Measurements from ENCODE around the gene CD44. TPM values are rescaled to one million over a fixed set of nuclear protein-coding genes. Genes with fewer than 3 reads are reported as not detected.

CD44 gene
- total RNA-seq, 1 donor from 2014 or later: 613 TPM

DNA sequence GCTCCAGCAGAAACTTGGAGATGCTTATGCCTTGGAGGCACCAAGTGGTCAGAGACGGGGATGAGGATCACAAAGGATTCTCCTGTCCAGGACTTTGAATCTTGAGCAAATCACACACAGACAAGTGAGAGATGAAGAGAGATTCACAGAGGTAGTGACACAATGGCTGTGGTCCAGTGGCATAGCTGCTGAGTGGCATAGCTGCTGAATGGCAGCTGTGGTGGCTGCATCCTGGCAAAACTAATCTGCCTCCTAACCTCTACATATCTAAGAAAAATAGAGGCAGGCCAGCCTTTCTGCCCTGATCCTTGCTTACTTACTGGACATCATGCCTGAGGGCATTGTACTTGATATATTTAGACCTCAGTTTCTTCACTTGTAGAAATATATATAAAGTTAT is 102.6 kb downstream of the CD44 start:
- intact Hi-C loops (cut with DNase I): no loop called here
- Histone ChIP-seq H3K4me1 (peaks cover 15% of the 10 kb centered on the region), H3K9me3 (no peaks in the 10 kb centered on the region), H3K4me3 (no peak overlapping the region), H3K36me3 (no peaks in the 10 kb centered on the region), H3K27ac (no peak overlapping the region), H3K27me3 (ENCODE audit: low read depth) (no peaks in the 10 kb centered on the region)
- TF ChIP-seq CTCF (IDR thresholded peaks at IDR 0.05): no peak
- ATAC-seq: no peak
- no peak for DNase-seq

- H3K27me3 ChIP-seq (ENCODE audit: low read depth): no peaks in the 10 kb centered on the region
- ATAC-seq: no peak
Measured at GRCh38 chr11:35242412-35243242, 103.7 kb downstream of the CD44 start.

GRCh38 chr11:35243774-35244173 is 104.8 kb downstream of the CD44 start:
- Histone ChIP-seq H3K36me3 (no peaks in the 10 kb centered on the region), H3K4me1 (peaks cover 8% of the 10 kb centered on the region), H3K27me3 (ENCODE audit: low read depth) (no peaks in the 10 kb centered on the region), H3K4me3 (no peak overlapping the region), H3K9me3 (no peaks in the 10 kb centered on the region), H3K27ac (no peak overlapping the region)
- DNase-seq (no peak), ATAC-seq (no peak)
- TF ChIP-seq CTCF (IDR thresholded peaks at IDR 0.05): no peak
- intact Hi-C loops (cut with DNase I): no loop called here

More at GRCh38 chr11:35242412-35243242, 103.7 kb downstream of the CD44 start:
- no peak for DNase-seq
- intact Hi-C loops (cut with DNase I): no loop called here
- no peaks in the 10 kb centered on the region for H3K9me3 ChIP-seq
- no peak for TF ChIP-seq CTCF (IDR thresholded peaks at IDR 0.05)
- no peak overlapping the region for H3K4me3 ChIP-seq
- H3K4me1 ChIP-seq: peaks cover 12% of the 10 kb centered on the region
- no peaks in the 10 kb centered on the region for H3K36me3 ChIP-seq
- no peak overlapping the region for H3K27ac ChIP-seq

- no peaks in the 10 kb centered on the region for H3K36me3 ChIP-seq
- no peak overlapping the region for H3K4me3 ChIP-seq
- no peaks in the 10 kb centered on the region for H3K27me3 ChIP-seq (ENCODE audit: low read depth)
- no peaks in the 10 kb centered on the region for H3K9me3 ChIP-seq
- H3K4me1 ChIP-seq: peaks cover 8% of the 10 kb centered on the region
- intact Hi-C loops (cut with DNase I): no loop called here
- ATAC-seq (no peak), DNase-seq (no peak)
- TF ChIP-seq CTCF (IDR thresholded peaks at IDR 0.05): no peak
- no peak overlapping the region for H3K27ac ChIP-seq
Measured at GRCh38 chr11:35245056-35245455, 106.1 kb downstream of the CD44 start.

DNA sequence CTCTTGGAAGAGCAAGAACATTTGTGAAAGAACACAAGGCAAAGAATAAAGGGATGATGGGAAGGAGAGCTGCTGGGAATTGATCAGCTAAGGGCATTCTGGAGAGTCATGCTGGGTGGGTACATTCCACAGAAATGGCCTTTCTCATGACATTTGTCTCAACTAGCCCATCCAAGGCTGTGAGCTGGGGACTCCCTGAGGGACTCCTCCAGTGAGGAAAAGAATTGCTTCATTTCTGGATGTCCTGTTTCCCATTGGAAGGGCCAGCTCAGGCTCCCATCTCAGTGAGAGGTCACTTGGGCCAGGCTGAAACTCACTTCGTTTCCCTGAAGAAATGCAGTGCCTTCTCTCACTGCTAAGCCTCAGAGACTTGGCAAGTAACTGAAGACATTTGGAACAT is 106.8 kb downstream of the CD44 start:
- no peaks in the 10 kb centered on the region for H3K9me3 ChIP-seq
- ATAC-seq (no peak), DNase-seq (no peak)
- TF ChIP-seq CTCF (IDR thresholded peaks at IDR 0.05): no peak
- no peaks in the 10 kb centered on the region for H3K36me3 ChIP-seq
- intact Hi-C loops (cut with DNase I): no loop called here
- H3K4me1 ChIP-seq: peaks cover 8% of the 10 kb centered on the region
- H3K27ac ChIP-seq: no peak overlapping the region
- no peaks in the 10 kb centered on the region for H3K27me3 ChIP-seq (ENCODE audit: low read depth)
- no peak overlapping the region for H3K4me3 ChIP-seq
